HG03060 (cell line): ENCODE results near the gene GOLT1A.

Experiments
- ATAC-seq: cut with Tn5 transposase; IDR thresholded peaks from one replicate; pipeline ENCODE4 v1.9.1; 2021; ENCODE audit warnings: low read depth, moderate number of reproducible peaks; ENCODE audit not compliant: unreplicated experiment

GOLT1A gene

GRCh38 chr1:204221271-204221670 lies 7.5 kb upstream of the GOLT1A start:
- no peak for ATAC-seq

GRCh38 chr1:204219971-204220616 lies 6.3 kb upstream of the GOLT1A start:
- ATAC-seq = no peak

GRCh38 chr1:204218552-204218951 lies 4.8 kb upstream of the GOLT1A start:
- ATAC-seq = no peak

GRCh38 chr1:204217648-204218000 lies 3.8 kb upstream of the GOLT1A start:
- ATAC-seq = no peak

GRCh38 chr1:204216880-204217647 lies 3.3 kb upstream of the GOLT1A start:
- ATAC-seq = no peak

- ATAC-seq = no peak
These were observed 2.4 kb upstream of the GOLT1A start for GRCh38 chr1:204216236-204216635.

- ATAC-seq = no peak
These were observed 1.1 kb downstream of the GOLT1A start for GRCh38 chr1:204212715-204213114.

GRCh38 chr1:204211046-204211445 lies 2.7 kb downstream of the GOLT1A start:
- no peak for ATAC-seq

GRCh38 chr1:204207136-204207616 lies 6.6 kb downstream of the GOLT1A start:
- no peak for ATAC-seq

GRCh38 chr1:204206121-204206520 lies 7.7 kb downstream of the GOLT1A start:
- no peak for ATAC-seq

GRCh38 chr1:204205486-204205885 lies 8.3 kb downstream of the GOLT1A start:
- no peak for ATAC-seq

GRCh38 chr1:204204944-204205343 lies 8.8 kb downstream of the GOLT1A start:
- ATAC-seq = no peak

- no peak for ATAC-seq
These were observed 10.5 kb downstream of the GOLT1A start for GRCh38 chr1:204203206-204203767.

GRCh38 chr1:204202481-204202880 lies 11.3 kb downstream of the GOLT1A start:
- ATAC-seq = no peak

GRCh38 chr1:204201348-204202040 lies 12.3 kb downstream of the GOLT1A start:
- no peak for ATAC-seq

- no peak for ATAC-seq
These were observed 14.2 kb downstream of the GOLT1A start for GRCh38 chr1:204199579-204199978.

- ATAC-seq = no peak
These were observed 15.1 kb downstream of the GOLT1A start for GRCh38 chr1:204198348-204199340.

GRCh38 chr1:204197068-204197467 lies 16.7 kb downstream of the GOLT1A start:
- ATAC-seq = no peak

GRCh38 chr1:204196068-204196795 lies 17.6 kb downstream of the GOLT1A start, which contains the start of gene KISS1:
KISS1 (minus strand) TSS chr1:204196491; CDS start chr1:204192876, 3,615 bp downstream.
- no peak for ATAC-seq
